Femur (tissue), 1 donor: ENCODE data around the gene ZNF512.
"Not testable (repeated sequence)": the region's sequence is repeated elsewhere in the genome, so short reads cannot be mapped to it uniquely, and the experiment has no call there.

Source experiments
- DNase-seq: peaks from one replicate; pipeline ENCODE4 v3.0.0-alpha.2; 2017

ZNF512 gene

GRCh38 chr2:27583390-27583915 is 611 bp downstream of the ZNF512 start:
- DNase-seq: no peak

DNA sequence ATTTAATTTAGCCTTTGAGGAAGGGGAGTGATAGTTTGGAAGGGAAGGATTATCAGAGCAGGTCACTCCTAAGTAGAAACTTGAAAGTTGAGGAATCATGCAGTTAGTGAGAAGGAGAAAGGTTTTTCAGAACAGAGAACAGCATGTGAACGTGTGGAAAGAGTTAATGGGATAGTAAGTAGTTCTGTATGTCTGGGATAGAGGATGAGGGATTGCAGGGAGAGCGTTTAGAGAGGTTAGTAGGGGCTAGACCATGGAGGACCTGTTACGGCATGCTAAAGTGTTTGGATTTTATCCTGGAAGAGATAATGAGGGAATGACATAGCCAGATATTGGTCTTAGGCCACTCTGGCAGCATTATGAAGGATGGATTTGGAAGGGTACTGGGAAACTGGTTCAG is 1.8 kb downstream of the ZNF512 start:
- DNase-seq: no peak

DNA sequence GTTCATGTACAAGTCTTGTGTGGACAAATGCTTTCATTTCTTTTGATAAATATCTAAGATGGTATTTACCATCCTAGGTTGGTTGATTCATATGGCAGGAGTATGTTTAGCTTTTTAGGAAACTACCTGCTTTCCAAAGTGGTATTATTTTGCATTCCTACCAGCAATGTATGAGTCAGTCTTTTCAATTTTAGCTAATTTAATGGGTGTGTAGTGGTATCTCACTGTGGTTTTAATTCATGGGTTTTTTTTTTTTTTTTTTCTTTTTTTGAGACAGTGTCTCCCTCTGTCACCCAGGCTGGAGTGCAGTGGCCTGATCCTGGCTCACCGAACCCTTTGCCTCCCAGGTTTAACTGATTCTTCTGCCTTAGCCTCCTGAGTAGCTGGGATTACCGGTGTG is 4.2 kb downstream of the ZNF512 start:
- no peak for DNase-seq

- no peak for DNase-seq
Observed at GRCh38 chr2:27588308-27588707, 5.5 kb downstream of the ZNF512 start.

DNA sequence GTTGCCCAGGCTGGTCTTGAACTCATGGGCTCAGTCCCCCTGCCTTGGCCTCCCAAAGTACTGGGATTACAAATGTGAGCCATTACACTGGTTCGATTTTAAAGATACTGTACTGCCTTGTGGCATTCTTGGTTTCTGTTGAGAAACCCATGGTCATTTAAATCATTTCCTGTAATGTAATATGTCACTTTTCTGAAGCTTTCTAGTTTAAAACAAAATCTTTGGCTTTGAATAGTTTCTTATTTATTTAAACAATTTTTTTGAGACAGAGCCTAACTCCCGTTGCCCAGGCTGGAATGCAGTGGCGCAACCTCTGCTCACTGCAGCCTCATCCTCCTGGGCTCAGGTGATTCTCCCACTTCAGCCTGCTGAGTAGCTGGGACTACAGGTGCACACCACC is 8.9 kb downstream of the ZNF512 start:
- no peak for DNase-seq

GRCh38 chr2:27593240-27593639 is 10.4 kb downstream of the ZNF512 start:
- no peak for DNase-seq

GRCh38 chr2:27594020-27594703 is 11.3 kb downstream of the ZNF512 start:
- DNase-seq: not testable (repeated sequence)

DNA sequence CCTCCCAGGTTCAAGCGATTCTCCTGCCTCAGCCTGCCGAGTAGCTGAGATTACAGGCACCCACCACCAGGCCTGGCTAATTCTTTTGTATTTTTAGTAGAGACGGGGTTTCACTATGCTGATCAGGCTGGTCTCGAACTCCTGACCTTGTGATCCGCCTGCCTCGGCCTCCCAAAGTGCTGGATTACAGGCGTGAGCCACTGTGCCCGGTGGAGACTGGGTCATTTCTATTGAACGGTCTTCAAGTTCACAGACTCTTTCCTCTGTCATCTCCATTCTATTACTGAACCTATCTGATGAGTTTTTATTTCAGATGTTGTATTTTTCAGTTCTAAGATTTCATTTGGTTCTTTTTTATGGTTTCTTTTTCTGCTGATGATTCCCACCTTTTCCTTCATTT is 12.6 kb downstream of the ZNF512 start:
- DNase-seq: not testable (repeated sequence)

DNA sequence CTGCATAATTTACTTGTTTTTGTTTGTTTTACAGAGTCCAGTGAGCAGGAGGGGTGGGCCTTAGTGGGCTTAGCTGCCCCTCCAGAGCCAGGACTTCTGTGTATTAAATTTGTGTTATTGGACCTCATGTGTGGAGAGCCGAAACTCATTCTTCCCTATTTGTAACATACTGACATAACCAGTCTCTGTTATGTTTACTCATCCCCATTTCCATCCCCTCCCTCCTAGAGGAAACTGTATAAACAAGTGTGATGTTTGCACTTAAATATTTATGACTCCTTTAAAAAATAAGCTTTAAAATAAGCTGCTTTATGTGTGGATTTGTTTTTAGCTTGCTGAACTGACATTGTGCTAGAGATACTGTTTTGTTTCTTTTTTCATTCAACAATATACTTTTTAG is 13.8 kb downstream of the ZNF512 start:
- no peak for DNase-seq

GRCh38 chr2:27606611-27607010 is 23.8 kb downstream of the ZNF512 start:
- no peak for DNase-seq

DNA sequence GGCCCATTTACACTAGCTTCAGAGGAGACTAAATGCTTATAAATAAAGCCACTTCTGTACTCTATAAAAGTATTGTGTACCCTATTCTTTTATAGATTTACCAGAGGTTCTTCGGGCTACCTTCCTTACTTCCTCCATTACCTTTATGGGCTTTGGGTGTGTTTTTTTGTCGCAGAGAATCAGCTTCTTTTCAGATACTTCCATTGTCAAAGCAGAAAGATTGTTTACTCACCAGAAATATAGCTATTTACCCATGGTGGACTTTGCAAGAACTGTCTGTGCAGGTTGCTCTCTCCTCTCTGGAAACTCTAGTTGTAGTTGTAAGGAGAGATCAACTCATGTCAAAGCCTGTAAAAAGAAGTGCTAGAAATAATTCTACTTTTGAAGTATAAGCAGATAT is 31.1 kb downstream of the ZNF512 start:
- no peak for DNase-seq

DNA sequence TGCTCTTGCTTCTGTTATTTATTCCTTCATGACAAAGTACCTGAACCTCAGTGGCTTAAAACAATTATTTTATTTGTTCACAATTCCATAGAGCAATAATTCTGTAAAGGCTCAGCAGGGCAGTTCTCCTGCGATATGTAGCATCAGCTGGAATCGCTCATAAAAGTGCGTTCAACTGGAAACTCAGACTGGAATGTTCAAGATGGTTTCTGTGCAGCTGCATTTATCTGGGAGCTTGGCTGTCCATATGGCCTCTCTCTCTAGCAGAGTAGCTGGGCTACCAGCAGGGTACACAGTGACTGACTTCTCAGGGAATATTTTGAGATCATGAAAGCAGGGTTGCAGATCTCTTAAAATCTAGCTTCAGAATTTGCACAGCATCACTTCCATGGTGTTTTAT is 32.5 kb downstream of the ZNF512 start:
- DNase-seq: no peak

DNA sequence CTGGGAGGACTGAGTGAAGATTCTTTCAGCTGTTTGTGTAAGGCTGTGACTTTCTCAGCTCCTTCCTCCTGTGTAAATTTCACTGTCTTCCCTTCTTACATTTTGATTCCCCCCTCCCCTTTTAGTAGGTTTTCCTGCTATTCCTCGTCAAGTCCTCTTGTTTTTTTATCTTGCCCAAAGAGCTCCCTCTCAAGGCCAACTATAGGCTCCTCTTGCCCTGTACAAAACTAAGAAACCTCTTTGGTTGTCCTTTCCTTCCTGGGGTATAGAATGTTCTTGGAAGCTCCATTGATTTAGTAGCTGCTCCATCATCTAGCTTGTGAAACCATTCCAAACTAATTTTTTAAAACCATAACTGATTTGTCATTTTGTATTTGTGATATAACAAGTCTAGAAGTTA is 38.7 kb downstream of the ZNF512 start:
- DNase-seq: no peak

- no peak for DNase-seq
Observed at GRCh38 chr2:27622921-27623384, 40.1 kb downstream of the ZNF512 start.

GRCh38 chr2:27624943-27625342 is 42.1 kb downstream of the ZNF512 start:
- no peak for DNase-seq

DNA sequence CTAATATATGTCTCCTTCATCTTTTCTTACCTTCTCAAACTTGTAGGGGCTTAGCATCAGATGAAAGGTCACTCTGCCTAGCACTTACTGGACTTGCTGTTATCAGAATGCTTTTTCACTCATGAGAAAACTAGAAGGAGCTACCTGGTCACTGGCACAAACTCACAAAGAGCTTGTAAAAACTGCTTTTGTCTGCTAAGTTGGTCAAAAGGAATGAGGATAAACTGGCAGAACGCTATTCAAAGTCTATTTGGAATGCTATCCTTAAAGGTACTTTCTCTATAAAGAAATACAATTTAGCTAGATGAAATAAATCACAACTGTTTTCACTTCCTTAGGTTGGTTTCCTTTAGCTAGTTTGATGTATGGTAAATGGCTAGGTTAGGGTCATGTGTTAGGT is 43.5 kb downstream of the ZNF512 start:
- DNase-seq: not testable (repeated sequence)

DNA sequence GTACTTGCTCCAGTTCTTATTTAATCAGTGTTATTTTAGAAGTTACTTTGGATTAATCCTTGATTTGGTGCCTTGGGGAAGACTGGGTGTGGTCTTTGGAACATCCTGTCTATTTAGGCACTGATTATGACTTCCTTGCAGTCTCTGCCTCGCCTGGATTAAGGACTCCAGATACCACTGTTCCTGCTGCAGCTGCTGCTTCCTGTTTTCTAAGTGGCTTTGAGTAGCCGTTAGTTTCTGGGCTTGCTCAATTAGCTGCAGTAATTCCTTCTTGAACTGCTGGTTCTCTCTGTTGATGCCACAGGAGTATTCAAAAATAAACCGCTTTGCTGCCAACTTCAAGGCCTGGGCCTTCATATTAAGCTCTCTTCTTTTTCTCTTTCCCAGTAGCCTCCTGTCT is 44.1 kb downstream of the ZNF512 start:
- not testable (repeated sequence) for DNase-seq

GRCh38 chr2:27627963-27628766 is 45.3 kb downstream of the ZNF512 start:
- DNase-seq: no peak

GRCh38 chr2:27628767-27629709 is 46.2 kb downstream of the ZNF512 start, which contains the start of the genes CCDC121 and GPN1:
TSS of gene CCDC121 (minus strand) at chr2:27629012. CDS start at chr2:27627799, 1,213 bp downstream.
TSS of gene GPN1 (plus strand) at chr2:27629050. CDS start at chr2:27629059, 9 bp downstream.
- DNase-seq: peak; percentile 92

- not testable (repeated sequence) for DNase-seq
Observed at GRCh38 chr2:27630257-27630656, 47.4 kb downstream of the ZNF512 start.

GRCh38 chr2:27634291-27634690 is 51.4 kb downstream of the ZNF512 start:
- DNase-seq: no peak

- DNase-seq: no peak
Observed at GRCh38 chr2:27636766-27637165, 53.9 kb downstream of the ZNF512 start.
